Muscle of arm (tissue), 12 donors: ENCODE measurements around the gene NDUFS4. TPM values are rescaled to one million over a fixed set of nuclear protein-coding genes. Genes with fewer than 3 reads are reported as not detected.
"Not testable (repeated sequence)": the region's sequence is repeated elsewhere in the genome, so short reads cannot be mapped to it uniquely, and the experiment has no call there.

Experiments
- DNase-seq: peaks from one replicate; pipeline ENCODE4 v3.0.0-alpha.2; 2013
- polyA plus RNA-seq, 12 donors: library from polyadenylated mRNA; unstranded; fragments of 120-200 nt; gene quantifications; one replicate each; pipeline ENCODE4 v1.2.1, GENCODE V29; 2013; ENCODE audit not compliant: insufficient read length in 12 of 12

NDUFS4 gene
- polyA plus RNA-seq, 12 donors, result 73.7 to 148 (median 108) TPM; not detected in 1

GRCh38 chr5:53643445-53643844 lies 83.0 kb downstream of the NDUFS4 start:
- no peak for DNase-seq

GRCh38 chr5:53645078-53645477 lies 84.6 kb downstream of the NDUFS4 start:
- DNase-seq, result no peak

- no peak for DNase-seq
These were observed 88.9 kb downstream of the NDUFS4 start for GRCh38 chr5:53649352-53649751.

- not testable (repeated sequence) for DNase-seq
These were observed 100.1 kb downstream of the NDUFS4 start for GRCh38 chr5:53660573-53660972.

GRCh38 chr5:53665313-53665712 lies 104.9 kb downstream of the NDUFS4 start:
- not testable (repeated sequence) for DNase-seq

GRCh38 chr5:53667621-53668020 lies 107.2 kb downstream of the NDUFS4 start:
- DNase-seq, result no peak

- no peak for DNase-seq
These were observed 111.0 kb downstream of the NDUFS4 start for GRCh38 chr5:53671447-53671846.

GRCh38 chr5:53674121-53674520 lies 113.7 kb downstream of the NDUFS4 start:
- DNase-seq, result no peak

GRCh38 chr5:53677632-53678031 lies 117.2 kb downstream of the NDUFS4 start:
- DNase-seq, result no peak

- no peak for DNase-seq
These were observed 118.7 kb downstream of the NDUFS4 start for GRCh38 chr5:53678981-53679660.

GRCh38 chr5:53681079-53681478 lies 120.6 kb downstream of the NDUFS4 start:
- DNase-seq, result no peak

- DNase-seq, result no peak
These were observed 130.6 kb downstream of the NDUFS4 start for GRCh38 chr5:53691014-53691413.

GRCh38 chr5:53694520-53695022 lies 134.1 kb downstream of the NDUFS4 start:
- DNase-seq, result no peak

GRCh38 chr5:53710405-53710804 lies 150.0 kb downstream of the NDUFS4 start:
- DNase-seq, result not testable (repeated sequence)

GRCh38 chr5:53712327-53712726 lies 151.9 kb downstream of the NDUFS4 start:
- no peak for DNase-seq

- DNase-seq, result no peak
These were observed 153.7 kb downstream of the NDUFS4 start for GRCh38 chr5:53713978-53714666.

GRCh38 chr5:53714667-53715010 lies 154.2 kb downstream of the NDUFS4 start:
- DNase-seq, result no peak

- DNase-seq, result no peak
These were observed 165.7 kb downstream of the NDUFS4 start for GRCh38 chr5:53726121-53726520.

- no peak for DNase-seq
These were observed 170.5 kb downstream of the NDUFS4 start for GRCh38 chr5:53730943-53731342.
